Measurements from ENCODE around the gene XPO1.
"Not testable (repeated sequence)": the region's sequence is repeated elsewhere in the genome, so short reads cannot be mapped to it uniquely, and the experiment has no call there.

Gene XPO1

GRCh38 chr2:61535449-61535848, 2.7 kb downstream of the XPO1 start:
- DNase-seq: no peak

- no peak for DNase-seq
Measured at GRCh38 chr2:61534926-61535325, 3.2 kb downstream of the XPO1 start.

GRCh38 chr2:61530749-61531148, 7.4 kb downstream of the XPO1 start:
- DNase-seq: no peak

GRCh38 chr2:61529944-61530735, 8.0 kb downstream of the XPO1 start:
- no peak for DNase-seq

- no peak for DNase-seq
Measured at GRCh38 chr2:61520261-61520660, 17.9 kb downstream of the XPO1 start.

GRCh38 chr2:61512768-61513398, 25.3 kb downstream of the XPO1 start:
- no peak for DNase-seq

GRCh38 chr2:61510674-61511671, 27.2 kb downstream of the XPO1 start:
- no peak for DNase-seq

GRCh38 chr2:61504949-61505348, 33.2 kb downstream of the XPO1 start:
- no peak for DNase-seq

- DNase-seq: no peak
Measured at GRCh38 chr2:61499060-61499459, 39.1 kb downstream of the XPO1 start.

GRCh38 chr2:61493523-61493942, 44.6 kb downstream of the XPO1 start:
- DNase-seq: no peak

- no peak for DNase-seq
Measured at GRCh38 chr2:61492476-61492875, 45.7 kb downstream of the XPO1 start.

- DNase-seq: no peak
Measured at GRCh38 chr2:61485281-61485680, 52.9 kb downstream of the XPO1 start.

GRCh38 chr2:61478086-61478485, 60.1 kb downstream of the XPO1 start:
- no peak for DNase-seq

GRCh38 chr2:61476929-61477589, 61.1 kb downstream of the XPO1 start:
- DNase-seq: not testable (repeated sequence)

- peak; percentile 32 for DNase-seq
Measured at GRCh38 chr2:61471905-61472805, 66.0 kb downstream of the XPO1 start.

- DNase-seq: peak; percentile 98
Measured at GRCh38 chr2:61470965-61471904, 66.9 kb downstream of the XPO1 start, which contains the start of gene USP34. Gene USP34 (minus strand): TSS chr2:61471087. CDS start chr2:61470692, 395 bp downstream.

GRCh38 chr2:61470122-61470951, 67.8 kb downstream of the XPO1 start:
- DNase-seq: peak; percentile 93

- no peak for DNase-seq
Measured at GRCh38 chr2:61469424-61470121, 68.6 kb downstream of the XPO1 start.

GRCh38 chr2:61468231-61468630, 69.9 kb downstream of the XPO1 start:
- not testable (repeated sequence) for DNase-seq

Measured in femur (tissue), 1 donor.